GM21786 (cell line): Measurements from ENCODE around the gene PIGZ.

Experiments
- ATAC-seq: cut with Tn5 transposase; IDR thresholded peaks from one replicate; pipeline ENCODE4 v1.9.1; 2021; ENCODE audit not compliant: unreplicated experiment

PIGZ gene

DNA sequence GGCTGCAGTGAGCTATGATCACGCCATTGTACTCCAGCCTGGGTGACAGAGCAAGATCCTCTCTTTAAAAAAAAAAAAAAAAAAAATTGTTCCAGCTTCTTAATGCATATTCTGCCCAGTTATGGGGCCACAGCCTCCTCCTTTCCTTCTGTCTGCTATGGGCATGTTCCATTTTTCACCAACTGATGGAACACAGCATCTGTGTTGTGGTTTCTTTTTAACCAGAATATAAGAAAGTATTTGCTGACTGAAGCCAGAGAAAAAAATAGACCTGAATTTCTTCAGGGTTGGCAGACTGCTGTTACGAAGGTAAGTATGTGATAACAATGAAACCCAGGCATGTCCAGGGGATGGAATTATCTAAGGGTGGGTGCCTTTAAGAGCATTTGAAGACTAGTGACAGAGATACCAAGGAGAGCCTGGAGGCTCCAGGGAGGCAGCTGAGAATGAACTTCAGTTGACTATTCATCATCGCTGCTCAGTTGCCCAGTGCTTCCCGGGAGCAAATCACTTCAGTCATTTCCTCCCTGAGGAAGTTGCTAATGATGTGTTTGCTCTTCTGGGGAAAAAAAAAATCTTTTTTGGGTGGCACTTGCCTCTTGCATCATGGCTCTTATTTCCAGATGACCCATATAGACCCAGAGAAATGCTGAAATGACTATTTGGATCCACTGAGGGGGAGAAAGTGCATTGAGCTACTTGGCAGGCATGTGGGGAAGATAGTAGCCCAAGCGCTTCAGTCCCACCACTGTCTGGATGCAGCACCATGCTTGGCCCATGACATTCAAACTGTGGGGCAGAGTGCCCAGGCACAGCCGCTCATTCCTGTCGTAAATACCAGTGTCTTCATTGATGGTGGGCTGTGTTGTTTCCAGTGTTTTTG is 40.8 kb downstream of the PIGZ start:
- no peak for ATAC-seq

- ATAC-seq, result no peak
Measured at GRCh38 chr3:196920733-196921132, 47.9 kb downstream of the PIGZ start.

- ATAC-seq, result no peak
Measured at GRCh38 chr3:196918968-196919367, 49.7 kb downstream of the PIGZ start.

GRCh38 chr3:196916995-196917394 is 51.6 kb downstream of the PIGZ start:
- ATAC-seq, result no peak

DNA sequence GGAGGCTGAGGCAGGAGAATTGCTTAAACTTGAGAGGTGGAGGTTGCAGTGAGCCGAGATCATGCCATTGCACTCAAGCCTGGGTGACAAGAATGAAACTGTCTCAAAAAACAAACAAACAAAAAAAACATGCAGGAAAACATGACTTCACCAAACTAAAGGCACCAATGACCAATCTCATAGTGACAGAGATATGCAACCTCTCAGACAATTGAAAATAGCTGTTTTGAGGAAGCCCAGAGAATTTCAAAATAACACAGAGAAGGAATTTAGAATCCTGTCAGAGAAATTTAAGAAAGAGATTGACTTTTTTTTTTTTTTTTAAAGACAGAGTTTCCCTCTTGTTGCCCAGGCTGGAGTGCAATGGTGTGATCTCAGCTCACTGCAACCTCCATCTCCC is 52.4 kb downstream of the PIGZ start:
- no peak for ATAC-seq

GRCh38 chr3:196915375-196915774 is 53.3 kb downstream of the PIGZ start:
- no peak for ATAC-seq

- no peak for ATAC-seq
Measured at GRCh38 chr3:196914866-196915265, 53.8 kb downstream of the PIGZ start.

- ATAC-seq, result no peak
Measured at GRCh38 chr3:196903740-196904139, 64.9 kb downstream of the PIGZ start.

DNA sequence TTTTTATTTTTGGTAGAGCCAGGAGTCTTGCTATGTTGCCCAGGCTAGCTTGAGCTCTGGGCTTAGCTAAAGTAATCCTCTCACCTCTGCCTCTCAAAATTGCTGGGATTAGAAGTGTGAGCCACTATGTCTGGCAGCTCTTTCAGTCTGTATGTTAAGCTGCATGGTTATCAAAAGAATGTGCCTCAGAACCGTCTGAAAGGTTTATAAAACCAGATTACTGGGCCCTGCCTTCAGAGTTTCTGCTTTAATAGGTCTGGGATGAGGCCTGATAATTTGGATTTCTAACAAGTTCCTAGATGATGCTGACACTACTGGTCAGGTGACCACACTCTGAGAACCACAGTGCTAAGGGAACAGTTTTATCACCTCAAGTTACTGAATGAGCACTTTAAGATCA is 66.3 kb downstream of the PIGZ start:
- no peak for ATAC-seq

GRCh38 chr3:196901768-196902167 is 66.9 kb downstream of the PIGZ start:
- no peak for ATAC-seq
